Non-pigmented ciliary epithelial cell (primary cell): ENCODE results near the gene VPS54.

Source experiments
- DNase-seq: peaks from one replicate; pipeline ENCODE4 v3.0.0-alpha.2; 2010; ENCODE audit warnings: low read depth

The VPS54 gene, protein sequence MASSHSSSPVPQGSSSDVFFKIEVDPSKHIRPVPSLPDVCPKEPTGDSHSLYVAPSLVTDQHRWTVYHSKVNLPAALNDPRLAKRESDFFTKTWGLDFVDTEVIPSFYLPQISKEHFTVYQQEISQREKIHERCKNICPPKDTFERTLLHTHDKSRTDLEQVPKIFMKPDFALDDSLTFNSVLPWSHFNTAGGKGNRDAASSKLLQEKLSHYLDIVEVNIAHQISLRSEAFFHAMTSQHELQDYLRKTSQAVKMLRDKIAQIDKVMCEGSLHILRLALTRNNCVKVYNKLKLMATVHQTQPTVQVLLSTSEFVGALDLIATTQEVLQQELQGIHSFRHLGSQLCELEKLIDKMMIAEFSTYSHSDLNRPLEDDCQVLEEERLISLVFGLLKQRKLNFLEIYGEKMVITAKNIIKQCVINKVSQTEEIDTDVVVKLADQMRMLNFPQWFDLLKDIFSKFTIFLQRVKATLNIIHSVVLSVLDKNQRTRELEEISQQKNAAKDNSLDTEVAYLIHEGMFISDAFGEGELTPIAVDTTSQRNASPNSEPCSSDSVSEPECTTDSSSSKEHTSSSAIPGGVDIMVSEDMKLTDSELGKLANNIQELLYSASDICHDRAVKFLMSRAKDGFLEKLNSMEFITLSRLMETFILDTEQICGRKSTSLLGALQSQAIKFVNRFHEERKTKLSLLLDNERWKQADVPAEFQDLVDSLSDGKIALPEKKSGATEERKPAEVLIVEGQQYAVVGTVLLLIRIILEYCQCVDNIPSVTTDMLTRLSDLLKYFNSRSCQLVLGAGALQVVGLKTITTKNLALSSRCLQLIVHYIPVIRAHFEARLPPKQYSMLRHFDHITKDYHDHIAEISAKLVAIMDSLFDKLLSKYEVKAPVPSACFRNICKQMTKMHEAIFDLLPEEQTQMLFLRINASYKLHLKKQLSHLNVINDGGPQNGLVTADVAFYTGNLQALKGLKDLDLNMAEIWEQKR

DNA sequence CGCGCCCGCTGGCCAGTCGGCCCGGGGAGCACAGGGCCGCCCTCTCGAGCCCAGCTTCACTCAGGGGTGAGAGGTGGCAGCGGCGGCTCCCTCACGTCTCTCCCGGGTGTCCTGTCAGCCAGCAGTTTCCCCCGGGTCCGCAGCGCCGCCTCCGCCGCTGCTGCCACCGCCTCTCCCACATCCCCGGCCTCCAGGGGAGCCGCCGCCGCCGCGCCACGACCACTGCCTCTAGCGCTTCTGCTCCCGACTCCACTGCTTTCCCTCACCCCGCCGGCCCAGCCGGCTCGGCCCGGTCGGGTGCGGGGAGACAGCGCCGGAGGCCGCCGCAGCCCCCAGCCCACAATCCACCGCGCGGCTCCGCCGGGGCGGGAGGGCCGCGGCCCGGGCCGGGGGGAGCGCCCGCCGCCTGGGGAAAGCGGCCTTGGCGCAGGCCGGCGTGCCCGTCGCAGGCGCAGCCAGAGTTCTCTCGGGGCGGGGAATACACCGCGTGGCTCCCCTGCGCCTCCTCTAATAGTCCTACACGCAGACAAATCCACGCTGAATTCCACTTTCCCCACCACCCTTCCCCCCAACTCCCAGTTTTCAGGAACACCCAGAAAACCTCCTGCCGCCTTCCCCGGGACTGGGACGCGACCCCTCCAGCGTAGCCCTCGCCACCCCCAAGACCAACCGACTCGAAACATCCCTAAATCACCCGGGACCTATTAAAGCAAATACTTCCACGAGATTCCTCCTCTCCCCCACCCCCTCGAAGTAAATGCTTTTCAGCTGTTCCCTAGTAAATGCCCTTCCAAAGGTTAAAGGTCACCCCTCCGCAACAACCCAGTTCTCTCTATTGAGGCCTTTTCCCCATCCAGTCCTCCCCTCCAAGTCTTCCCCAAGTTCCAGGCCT lies at the start of gene VPS54:
Gene VPS54, minus strand, starts transcription at position 346 of the 892 bp plus-strand sequence. CDS start 35,429 bp downstream, outside the sequence.
- no peak for DNase-seq

DNA sequence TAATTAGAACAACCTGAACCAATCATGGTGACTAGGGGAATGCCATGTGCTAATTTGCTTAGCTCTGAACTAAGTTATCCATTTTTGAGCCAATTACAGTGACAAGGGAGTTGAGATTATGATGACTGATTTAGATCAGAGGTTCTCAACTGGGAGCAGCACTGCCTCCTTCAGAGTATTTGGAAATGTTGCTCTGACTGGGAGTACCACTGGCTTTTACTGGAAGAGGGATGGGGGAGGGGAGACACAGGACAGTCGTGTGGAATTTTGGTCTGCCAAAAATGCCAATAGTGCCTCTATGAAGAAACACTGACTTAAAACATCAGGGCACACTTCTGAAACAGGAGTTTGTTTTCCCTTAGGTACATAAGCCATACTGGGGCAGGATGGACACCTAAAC lies 48.1 kb upstream of the VPS54 start:
- DNase-seq = no peak

DNA sequence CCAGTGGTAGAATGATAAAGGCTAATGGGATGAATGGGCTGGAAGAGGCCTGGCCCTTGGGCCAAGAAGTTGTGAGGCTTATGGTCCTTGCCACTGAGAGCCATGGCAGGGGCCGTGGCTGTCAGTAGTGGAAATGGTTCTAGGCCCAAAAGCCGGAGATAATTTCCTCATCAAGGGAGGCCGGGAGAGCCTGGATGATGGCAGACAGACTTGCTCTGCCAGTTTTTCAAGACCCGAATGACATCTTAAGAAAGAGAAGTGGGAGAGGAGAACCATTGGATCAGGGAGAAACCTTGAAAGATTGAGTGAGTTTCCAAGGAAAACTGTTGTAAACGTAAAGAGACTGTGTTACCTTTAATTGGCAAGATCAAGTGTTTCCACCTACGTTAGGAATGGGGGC lies 46.3 kb upstream of the VPS54 start:
- DNase-seq = no peak

DNA sequence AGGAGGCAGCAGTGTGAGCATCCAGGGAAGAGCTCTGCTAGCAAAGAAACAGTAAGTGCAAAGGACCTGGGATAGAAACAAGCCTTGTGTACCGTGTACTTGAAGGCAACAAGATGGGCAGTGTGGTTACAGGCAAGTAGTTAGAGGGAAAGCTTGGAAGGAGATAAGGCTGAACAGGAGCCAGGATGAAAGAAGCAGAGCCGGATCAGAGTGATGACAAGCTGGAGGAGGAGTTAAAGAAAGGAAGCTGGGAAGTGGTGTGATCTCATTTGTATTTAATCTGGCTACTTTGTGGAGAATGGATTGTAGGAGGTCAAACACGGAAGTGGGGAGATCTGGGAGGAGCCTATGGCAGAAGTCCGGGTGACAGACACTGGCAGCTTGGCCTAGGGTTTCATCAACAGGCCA lies 44.7 kb upstream of the VPS54 start:
- DNase-seq = peak; percentile 71

DNA sequence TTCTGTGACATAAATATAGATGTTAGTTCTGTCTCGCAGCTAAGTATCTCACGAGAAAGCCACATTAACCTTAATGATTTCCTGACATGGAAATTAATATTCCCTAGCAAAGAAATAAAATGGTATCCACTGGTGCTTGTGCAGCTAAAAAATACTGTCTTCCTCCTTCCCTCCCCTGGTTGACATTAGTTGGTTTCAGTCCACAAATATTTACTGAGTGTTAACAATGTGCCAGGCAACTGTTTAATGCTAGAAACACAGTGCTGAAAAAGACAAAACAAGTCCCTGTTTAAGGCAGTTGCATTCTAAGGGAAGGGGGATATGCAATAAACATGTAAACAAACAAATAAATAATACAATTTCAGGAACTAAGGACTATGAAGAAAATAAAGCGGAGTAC lies 44.2 kb upstream of the VPS54 start:
- no peak for DNase-seq

DNA sequence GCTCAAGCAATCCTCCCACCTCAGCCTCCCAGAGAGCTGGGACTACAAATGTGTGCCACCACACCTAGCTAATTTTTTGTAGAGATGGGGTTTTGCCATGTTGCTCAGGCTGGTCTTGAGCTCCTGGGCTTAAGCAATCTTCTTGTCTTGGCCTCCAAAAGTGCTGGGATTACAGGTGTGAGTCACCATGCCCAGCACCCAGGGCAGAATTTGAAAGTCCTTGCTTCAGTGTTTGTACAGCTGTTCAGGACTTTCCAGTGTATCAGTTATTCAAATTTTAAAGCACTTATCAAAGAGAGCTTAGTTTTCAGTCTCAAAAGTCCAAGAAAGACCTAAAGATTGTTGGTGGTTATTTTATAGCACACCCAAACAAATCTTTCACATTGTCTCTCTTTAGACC lies 43.6 kb upstream of the VPS54 start:
- DNase-seq = no peak

DNA sequence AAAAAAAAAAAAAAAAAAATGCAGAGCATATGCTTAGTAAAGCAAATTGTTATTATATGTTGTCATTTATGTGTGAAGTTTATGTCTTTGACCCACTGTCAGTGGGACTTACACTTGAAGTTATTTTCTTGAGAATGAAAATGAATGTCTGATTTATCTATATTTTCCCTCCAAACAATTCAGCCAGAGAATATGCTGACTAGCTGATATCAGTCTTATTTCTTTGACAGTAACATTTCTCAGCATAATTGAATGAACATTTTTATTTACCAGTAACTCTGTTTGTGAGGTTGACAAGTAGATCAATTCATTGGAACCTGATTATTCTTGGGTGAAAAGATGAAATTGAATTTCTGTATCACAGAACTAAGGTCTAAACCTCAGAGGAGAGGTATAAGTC lies 40.0 kb upstream of the VPS54 start:
- DNase-seq = no peak

DNA sequence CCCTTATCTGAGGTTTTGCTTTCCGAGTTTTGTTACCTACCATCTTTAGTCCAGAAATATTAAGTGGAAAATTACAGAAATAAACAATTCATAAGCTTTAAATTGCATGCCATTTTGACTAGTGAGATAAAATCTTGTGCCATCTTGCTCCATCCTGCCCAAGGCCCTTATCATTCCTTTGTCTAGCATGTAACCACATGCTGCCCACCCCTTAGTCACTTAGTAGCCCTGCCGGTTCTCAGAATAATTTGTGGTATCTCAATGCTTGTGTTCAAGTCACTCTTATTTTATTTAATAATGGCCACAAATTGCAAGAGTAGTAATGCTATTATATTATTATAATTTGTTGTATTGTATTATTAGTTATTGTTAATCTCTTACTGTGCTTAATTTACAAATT lies 36.8 kb upstream of the VPS54 start:
- DNase-seq = no peak

DNA sequence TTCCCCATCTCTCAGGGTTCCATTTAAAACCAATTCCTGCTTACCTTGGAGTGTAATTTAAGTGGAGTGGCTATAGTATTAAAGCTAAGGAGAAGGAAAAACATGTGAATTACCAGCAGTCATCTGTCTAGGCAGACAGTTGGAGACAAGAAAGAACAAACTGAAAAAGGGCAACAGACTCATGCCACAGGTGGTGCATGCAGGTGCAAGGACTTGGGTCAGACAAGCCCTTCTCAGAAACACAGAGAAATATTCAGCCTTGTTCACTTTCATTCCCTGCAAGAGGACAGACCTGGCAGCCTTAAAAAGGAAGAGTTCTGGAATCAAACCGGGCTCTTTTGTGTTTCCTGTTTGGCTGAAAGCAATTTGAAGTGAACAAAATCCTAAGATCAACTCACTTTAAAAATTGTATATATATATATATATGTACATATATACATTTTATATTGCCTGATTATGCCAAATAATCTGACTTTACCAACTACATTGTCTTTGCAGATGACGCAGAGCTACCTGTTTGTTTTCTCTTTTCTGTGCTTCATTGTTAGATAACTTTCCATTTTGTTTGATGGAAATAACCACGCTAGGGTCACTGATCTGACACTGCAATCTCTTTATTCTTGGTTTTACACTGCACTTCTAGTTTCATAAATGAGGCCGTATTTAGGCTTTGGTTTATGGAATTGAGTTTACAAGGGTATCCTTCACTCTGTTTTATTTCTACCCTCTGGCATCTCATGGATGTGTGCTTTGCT lies 35.1 kb upstream of the VPS54 start:
- DNase-seq = no peak

DNA sequence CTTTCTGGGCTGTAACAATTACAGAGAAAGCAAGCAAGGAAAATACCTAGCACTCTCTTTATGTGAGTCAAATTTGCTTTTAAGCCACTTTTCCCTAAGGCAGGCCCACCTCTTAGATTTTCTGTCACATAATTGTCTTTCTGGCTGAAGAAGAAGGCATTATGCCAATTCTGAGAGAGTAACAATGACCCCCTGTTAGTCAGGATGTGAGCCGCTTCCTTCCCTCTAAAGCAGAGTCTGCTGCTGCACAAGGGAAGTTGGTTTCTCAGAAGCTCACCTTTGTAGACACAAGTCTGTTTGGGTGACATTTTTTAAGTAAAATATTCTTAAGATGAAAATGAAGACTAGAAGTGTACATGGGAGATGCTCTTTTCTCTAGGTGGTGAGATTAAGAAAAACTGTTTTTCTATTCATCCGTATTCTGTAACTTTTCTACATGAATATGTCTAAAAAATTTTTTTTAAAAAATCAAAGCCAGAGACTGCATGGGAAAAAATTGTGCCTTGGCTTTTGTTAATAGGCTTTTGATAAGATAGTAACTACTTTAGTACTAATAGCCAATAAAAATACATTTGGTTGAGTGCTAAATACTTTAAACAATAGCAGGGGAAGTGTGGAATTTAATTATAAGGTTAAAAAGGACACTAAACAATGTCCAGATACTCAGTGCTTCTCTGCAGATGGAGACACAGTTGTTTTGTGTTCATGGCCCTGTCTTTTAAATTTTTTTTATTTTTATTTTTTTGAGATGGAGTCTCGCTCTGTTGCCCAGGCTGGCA lies 33.4 kb upstream of the VPS54 start:
- DNase-seq = no peak

DNA sequence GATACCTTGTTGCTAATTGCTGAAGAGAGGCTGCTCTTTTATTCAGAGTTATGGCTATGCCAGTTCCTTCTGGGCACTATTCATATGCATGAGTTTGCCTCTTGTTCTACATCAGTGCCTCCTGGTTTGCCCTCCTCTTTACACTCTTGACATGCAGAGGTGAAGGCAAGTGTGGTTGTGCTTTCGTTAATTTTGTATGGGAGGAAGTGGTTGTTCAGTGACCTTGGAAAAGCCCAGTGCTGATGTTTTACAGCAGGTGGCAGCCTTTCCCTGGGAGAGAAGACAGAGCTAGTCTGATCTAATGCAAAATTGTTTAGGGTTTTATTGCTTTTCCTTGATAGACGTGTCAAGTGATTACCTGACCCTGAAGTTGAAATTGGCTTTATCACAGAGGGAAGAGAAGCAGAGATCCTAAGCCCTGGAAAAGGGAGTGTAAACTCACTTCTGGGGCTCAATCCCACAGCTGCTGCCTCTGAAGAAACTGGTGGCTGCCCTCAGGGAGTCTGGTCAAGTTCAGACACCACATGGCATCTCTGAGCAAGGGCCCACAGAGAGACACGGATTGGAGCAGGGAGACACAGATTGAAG lies 30.5 kb upstream of the VPS54 start:
- no peak for DNase-seq

DNA sequence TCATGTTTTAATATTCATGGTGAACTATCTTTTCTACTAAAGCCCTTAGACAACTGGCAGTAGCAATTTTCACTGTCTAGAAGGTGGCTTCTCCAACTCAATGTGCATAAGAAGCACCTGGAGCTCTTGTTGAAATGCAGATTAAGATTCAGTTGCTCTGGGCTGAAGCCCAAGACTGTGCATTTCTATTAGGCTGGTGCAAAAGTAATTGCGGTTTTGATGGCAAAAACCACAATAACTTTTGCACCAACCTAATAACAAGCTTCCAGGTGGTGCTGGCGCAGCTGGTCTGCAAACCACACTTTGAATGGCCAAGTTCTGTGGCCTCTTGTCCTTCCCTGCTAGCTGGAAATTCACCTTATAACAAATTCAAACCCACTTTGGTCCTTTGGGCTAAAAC lies 26.7 kb upstream of the VPS54 start:
- no peak for DNase-seq

DNA sequence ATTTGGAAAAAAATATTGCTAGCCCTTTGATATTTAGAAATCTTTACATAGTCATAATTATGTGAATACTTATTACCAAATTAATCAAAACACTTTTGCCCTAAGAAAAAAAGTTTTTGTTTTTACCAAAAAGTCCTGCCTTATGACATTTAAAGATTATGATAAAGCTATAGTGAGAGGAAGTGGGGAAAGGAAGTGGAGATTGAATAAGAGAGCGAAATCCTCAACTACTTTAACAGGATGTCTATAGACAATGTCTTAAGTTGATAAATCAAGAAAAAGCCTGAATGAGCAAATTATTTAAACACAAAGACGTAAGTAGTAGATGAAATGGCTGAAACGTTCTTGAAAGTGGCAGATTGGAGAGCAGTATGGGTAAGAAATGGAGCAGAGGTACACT lies 20.9 kb upstream of the VPS54 start:
- no peak for DNase-seq

DNA sequence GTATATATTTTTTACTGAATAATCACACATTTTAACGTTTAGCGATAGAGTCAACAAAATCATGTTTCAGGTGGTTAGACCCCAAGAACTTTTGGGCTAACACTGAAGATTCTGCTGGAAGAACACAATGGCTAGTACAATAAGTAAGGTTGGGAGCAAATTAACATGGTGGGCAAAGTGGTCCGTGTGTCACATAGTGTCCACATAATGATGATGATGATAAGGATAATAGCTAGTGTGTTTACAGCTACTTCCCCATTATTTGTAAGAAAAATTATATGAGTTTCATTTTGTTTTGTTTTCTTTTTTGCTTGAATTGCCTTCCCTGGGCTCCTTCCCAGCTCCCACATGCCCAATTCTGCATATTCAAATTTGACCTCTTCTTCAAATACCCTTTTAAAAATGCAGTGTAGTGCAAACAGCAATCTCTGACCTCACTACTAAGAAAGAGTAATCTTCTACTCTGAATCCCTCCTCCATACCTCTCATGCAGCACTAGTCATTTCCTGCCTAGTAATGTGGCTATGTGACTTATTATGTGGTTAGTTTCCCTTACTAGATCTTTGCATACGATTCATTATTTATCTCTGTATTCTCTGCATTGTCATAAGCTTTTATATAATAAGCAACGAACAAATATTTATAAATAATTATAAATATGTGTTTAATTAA lies 16.9 kb upstream of the VPS54 start:
- DNase-seq = peak; percentile 59

DNA sequence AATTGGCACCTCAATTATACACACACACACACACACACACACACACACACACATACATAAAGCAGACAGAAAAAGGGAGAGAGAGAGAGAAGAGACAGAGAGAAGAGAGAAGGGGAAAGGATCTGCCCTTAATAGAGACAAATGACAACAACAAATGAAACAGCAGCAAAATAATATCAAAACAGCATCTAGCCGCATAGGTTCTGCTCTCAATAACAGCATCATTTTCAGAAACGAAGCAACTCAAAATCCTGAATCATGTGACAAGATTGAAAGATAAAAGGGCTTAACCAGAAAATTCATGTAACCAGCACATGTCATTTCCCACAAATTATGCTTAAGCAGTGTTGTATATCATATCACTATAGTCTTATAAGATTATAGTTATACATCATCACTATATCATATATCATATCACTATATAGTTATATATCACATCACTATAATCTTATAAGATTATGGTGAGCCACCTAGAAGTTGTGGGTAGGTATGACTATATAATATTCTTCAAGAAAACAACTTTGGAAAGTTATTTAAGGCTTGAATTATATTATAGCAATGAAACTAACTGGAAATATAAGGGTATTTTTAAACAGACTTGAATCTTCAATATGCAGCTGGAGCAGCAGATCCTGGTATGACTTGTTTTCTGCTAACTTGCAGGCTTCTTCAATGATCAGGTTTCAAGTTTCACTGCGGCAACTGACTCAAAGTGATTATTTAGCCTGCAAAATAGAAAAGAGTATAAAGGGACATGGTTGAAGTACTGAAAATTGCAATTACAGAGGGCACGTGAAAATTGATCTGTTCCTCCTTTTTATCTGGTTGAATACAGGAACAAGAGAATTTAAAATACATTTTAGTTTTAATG lies 16.1 kb upstream of the VPS54 start:
- DNase-seq = no peak

DNA sequence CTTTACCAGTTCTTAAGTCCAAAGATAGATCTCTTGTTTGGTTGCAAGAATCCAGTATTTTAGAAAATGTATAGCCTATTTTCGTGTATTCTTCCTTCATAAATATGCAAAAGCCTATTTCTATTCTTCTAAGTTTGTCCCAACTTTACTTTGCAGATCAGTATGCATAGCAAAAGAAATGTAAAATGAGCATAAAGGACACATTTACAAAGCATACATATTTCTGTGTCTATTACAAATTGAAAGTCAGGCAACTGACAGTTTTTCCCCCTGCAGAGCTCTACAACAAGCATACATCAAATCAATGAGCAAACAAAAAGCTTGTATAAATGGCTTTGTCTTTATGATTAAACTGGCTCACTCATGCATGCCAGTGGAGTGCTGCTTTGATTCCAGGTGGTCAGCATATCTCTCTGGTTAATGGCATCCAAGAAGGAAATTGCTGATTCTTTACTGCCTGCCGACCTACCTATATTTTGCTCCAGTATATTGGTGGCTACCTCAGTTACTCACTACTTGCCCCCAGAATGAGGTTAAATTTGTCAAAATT lies 10.0 kb upstream of the VPS54 start:
- DNase-seq = no peak

DNA sequence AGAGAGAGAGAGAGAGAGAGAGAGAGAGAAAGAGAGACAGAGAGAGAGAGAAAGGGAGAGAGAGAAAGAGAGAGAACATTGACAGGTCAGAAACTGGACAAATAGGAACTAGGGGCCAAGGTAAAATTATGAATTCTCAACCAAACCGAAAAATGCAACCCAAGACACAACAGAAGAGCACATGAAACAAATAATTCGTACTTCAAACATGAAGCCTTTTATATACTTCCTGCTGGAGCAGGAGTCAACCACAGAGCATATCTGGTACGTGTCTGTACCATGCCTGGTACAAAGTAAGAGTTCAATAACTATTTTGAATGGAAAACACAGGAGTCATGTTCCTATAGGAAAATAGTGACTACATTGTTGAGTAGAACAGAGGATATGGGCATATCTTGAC lies 6.5 kb upstream of the VPS54 start:
- no peak for DNase-seq

DNA sequence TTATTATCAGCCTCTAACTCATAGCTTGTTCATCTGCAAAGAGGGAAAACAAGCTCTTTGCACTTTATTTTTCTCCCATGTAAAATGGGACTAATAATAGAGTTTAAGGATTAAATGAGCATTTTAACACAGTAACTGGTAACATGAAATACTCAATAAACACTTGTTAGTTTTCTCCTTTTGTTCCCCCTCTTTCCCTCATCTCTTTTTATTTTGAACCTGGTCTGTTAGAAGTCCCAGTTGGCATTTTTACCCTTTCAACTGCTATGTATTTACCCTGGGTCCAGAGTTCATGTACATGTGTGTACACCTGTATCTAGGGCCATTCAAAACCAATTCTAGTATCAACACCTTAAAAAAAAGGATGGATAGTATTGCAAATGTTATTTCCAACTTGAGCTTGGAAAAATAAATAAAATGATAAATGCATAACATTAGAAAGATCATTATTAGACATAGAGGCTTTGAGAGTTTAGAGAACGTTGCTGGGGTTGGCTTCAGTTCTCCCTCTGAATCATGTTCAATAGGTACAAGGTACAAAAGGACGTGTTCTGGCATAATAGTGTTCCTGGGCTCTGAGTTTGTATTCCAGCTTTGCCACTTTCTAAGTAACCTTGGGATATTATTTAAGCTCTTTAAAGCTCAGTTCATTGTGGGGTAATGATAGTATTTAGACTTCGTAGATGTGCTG lies 5.2 kb upstream of the VPS54 start:
- DNase-seq = no peak
